ENCODE data around the gene VPS13C.

Gene VPS13C

DNA sequence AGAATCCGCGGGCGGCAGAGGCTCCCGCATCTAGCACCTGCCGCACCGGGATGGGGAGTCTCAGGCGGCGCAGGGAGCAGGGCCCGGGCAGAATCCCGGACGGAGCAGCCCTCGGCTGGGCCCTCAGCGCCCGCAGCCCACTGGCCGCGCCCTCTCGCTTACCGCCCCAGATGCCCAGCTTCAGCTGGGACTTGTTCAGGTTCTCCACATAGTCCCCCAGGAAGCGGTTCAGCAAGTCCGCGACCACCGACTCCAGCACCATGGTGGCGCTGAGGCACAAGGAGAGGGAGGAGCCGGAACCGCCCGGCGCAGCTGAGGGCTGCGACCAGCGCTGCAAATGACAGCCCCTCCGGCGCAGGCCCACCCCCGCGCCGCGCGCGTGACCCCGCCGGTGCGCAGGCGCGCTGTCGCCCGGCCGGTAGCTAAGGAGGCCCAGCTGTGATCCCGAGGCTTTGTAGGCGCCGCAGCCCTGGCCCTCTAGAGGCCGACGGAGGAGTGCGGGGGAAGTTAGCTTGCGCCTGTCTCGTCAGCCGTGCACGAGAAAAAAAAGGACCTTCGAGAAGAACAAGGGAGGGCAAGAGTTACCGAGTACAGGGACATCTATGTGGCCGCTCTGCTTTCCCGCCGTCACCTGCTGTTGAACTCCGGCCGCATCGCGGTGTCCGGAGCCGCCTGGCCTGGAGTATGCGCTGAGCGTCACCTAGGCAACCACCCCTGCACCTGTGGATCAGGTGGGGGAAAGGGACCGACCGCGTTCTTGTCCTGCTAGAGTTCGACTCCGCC, at the start of gene VPS13C:
TSS of gene VPS13C (minus strand) at position 335 of the 783 bp plus-strand sequence. CDS start at position 262, 73 bp downstream.
- peak; percentile 98 for DNase-seq (ENCODE audit: low spot score)

DNA sequence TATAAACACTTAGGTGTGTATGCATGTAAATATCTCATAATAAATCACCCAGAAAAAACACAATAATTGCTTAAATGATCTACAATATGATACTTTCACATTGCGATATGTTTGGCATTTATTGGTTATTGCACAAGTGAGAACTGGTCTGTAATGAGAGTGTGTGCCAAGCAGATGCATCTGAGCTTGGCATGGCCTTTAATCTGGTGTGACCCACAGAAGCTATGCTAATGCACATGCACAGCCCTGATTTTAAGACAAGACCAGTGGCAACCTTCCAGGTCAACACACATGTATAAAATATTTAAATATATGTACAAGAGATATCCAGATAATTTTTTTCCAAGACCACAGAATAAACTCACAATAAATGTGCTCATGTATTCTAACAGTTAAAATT, 49.2 kb upstream of the VPS13C start:
- DNase-seq (ENCODE audit: low spot score) = no peak

DNA sequence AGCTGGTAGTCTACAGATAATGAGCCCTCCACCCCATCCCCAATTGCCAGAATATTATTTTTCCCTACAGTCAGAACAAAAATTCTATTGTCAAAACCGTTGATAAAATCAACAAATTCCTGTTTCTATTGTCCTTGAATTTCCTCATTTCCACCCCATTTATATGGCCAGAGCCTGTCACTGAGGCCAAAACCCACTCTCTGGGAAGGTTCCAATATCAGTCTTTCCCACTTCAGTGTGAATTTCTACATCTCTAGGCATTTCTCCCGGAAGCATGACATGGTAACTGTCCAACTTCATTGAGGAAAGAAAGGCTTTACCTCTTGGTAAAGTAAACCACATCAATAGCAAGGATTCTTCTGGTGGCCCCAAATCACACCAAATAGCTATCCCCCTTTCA, 48.2 kb upstream of the VPS13C start:
- DNase-seq (ENCODE audit: low spot score) = no peak

DNA sequence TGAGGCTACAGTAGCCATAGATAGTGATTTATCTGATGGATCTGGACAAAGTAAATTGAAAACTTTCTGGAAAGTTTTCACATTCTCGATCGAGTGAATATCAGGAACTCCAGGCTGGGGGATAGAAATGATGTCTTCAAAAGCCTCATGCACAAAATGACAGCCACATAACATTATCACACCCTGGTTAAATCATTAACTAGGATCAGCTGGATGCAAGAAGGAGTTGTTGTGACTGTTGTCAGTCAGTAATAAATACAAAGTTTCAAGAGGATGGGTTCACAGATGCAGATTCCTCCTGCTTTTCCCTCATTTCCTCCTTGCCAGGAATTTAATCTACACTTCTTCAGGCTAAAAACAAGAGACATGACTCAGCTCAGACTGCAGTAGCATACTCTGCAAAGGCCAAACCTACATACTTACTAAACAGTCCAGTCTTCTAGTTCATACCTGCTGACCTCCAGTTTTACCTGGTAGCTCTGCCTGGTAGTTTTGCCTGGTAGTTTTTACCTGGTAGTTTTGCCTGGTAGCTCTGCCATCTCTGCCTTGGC, 47.4 kb upstream of the VPS13C start:
- no peak for DNase-seq (ENCODE audit: low spot score)

DNA sequence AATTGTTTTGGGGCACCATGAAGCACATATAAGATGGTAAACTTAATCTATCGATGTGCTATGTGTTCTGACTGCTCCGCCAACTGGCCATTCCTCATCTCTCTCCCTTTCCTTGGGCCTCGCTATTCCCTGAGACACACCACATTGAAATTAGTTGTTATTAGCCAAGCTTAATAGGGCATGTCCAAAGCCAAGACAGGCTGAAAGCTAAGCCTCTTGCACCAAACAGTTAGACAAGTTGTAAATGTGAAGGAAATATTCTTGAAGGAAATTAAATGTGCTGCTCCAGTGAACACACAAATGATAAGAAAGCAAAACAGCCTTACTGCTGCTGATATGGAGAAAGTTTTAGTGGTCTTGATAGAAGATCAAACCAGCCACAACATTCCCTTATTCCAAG, 45.8 kb upstream of the VPS13C start:
- DNase-seq (ENCODE audit: low spot score) = no peak

- DNase-seq (ENCODE audit: low spot score) = no peak
These were observed 45.0 kb upstream of the VPS13C start for GRCh38 chr15:62105266-62105665.

DNA sequence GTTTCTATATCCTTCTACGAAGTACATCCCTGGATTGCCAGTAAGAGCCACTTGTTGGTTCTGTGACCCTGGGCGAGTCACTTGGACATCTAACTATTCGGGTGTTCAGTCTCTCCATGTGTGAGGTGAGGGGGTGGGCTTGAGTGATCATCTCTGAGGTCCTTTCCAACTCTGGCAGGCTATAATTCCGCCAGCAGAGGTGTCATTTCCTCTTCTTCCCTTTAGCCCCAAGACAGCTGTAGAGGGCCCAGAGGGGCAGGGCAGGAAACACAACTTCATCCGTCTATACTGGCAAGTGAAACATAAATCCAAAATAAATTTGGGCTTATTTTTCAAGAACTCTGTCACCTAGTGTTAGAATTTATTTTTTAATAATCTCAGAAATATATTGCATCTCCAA, 44.6 kb upstream of the VPS13C start:
- DNase-seq (ENCODE audit: low spot score) = no peak

- DNase-seq (ENCODE audit: low spot score) = no peak
These were observed 44.2 kb upstream of the VPS13C start for GRCh38 chr15:62104401-62104800.

DNA sequence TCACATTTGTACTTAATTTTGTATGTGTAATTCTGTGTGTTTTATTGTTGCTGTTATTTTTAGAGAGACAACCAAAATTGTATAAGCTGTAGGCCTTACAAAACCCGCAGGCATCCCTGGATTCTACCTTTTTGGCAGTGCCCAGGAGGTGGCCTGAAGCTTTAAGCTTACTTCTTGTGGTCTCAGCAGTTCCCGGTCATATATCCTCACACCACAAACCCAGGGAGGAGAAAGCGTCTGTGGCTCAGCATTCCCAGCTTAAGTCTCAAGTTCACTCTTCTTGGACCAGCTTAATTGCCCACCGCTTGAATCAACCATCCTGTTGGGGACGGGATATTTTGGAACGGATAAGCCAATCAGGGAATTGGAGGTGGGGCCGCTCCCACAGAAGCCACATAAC, 43.2 kb upstream of the VPS13C start:
- DNase-seq (ENCODE audit: low spot score) = no peak

DNA sequence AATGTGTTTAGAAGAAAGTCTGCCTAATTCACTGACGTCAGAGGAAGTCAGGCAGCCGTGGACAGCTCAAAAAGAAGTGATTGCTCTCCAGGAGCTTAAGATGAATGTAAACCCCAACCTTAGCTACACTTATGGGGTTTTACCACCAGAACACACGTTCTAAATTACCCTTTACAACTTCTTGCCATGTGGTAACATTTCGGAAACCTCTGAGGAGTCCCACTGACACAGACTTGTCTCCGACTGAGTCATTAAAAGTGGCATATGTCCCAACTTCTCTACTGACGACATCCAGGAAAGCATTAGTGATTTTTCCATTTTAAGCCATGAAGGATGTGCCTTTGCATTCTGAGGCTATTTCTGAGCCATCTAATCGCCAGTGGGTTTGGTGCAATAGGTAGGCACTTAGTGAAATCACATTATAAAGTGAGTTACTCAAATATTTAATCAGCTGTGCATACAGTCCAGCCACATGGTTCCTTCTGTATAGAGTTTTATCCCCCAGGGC, 38.9 kb upstream of the VPS13C start:
- DNase-seq (ENCODE audit: low spot score) = no peak

DNA sequence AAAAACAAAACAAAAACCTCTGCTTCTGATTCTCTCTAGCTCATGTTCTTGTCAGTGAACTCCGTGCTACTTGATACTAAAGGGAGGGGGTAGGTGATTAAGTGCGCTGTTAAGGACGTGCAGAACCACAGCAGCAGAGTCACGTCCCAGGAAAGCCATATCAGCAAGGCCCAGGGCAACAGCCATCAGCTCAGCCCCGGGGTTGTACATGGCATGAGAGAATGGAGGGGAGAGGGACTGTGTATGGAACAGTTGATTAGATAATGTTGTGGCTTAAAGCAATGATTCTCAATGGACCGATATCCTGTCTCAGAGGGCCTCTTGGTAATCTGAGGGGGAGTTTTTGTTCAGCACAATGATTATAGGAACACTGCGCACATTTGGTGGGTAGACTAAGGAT, 34.1 kb upstream of the VPS13C start:
- no peak for DNase-seq (ENCODE audit: low spot score)

- DNase-seq (ENCODE audit: low spot score) = no peak
These were observed 33.6 kb upstream of the VPS13C start for GRCh38 chr15:62093809-62094208.

GRCh38 chr15:62090988-62091387, 30.7 kb upstream of the VPS13C start:
- DNase-seq (ENCODE audit: low spot score) = no peak

GRCh38 chr15:62089616-62090015, 29.4 kb upstream of the VPS13C start:
- no peak for DNase-seq (ENCODE audit: low spot score)

- no peak for DNase-seq (ENCODE audit: low spot score)
These were observed 28.1 kb upstream of the VPS13C start for GRCh38 chr15:62088353-62088693.

DNA sequence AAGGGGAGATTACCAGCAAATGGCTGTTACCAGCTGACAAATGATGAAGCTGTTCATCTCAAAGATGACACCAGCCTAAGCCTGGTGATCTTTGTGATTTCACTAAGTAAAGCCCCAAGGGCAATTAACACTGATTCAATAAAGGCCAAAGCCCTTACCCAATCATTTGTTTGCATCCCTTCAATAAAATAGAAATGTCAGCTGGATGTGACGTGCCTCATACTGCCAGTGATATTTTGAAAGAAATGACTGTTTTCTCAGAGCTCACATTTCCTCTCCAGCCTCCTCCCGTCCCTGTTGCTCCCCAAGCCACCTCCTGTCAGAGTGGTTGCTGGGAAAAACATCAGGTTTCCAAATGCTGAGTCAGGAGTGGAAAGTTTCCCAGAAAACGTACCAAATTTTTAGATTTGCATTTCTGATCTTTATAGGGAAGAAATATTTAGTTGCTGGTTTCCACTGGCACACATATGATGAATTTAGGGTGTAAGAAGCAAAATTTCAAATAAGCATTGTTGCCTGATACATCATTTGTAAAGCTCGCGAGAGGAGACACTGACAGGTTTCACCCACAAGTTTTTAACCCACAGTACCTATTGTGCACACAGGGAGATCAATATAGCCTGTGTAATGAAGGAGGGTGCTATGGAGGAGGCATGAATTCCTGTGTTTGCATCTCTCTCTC, 27.6 kb upstream of the VPS13C start:
- DNase-seq (ENCODE audit: low spot score) = no peak

DNA sequence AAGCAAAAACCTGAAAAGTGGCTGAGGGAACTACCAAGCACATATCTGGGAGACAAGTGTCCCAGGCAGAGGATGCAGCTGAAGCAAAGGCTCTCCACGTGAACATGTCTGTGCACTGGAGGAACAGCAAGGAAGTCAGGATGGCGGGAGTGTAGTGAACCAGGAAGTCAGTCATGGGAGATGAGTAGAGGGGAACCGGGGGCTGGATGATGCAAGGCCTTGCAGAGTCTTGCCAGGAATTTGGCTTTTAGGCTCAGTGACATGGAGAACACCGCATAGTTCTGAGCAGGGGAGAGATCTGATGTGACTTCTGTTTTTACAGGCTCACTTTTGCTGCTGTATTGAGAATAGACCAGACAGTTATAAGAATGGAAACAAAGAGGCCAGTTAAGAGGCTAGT, 25.5 kb upstream of the VPS13C start:
- no peak for DNase-seq (ENCODE audit: low spot score)

- DNase-seq (ENCODE audit: low spot score) = no peak
These were observed 23.2 kb upstream of the VPS13C start for GRCh38 chr15:62083194-62084154.

- DNase-seq (ENCODE audit: low spot score) = no peak
These were observed 19.3 kb upstream of the VPS13C start for GRCh38 chr15:62079594-62079993.

DNA sequence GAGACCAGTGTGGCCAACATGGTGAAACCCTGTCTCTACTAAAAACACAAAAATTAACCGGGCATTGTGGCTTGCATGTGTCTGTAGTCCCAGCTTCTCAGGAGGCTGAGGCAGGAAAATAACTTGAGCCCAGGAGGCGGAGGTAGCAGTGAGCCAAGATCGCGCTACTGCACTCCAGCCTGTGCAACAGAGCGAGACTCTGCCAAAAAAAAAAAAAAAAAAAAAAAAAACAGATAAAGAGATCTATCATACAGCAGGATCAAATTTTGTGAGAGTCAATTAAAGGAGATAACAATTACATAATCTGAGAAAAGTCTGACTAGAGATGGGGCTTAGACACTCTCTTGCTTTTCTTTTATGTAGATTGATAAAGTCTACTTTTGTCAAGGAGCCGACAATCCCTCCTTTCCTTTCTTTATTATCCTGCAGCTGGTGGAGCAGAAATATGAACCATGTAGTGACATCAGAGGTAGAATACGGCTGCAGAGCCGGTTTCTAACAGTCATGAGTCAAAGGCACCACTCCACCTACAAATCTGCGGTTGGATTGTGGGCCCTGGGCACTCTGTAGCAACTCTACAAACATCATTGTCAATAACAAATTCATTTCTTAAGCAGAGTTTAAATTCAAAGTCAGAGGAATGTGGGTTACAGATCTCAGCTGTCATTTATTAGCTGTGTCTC, 15.5 kb upstream of the VPS13C start:
- DNase-seq (ENCODE audit: low spot score) = no peak

- peak; percentile 65 for DNase-seq (ENCODE audit: low spot score)
These were observed 11.6 kb upstream of the VPS13C start for GRCh38 chr15:62071711-62072308.

Measured in NAMALWA (cell line).